IMR-90 (cell line): Measurements from ENCODE around the gene PABPC1L. TPM values are rescaled to one million over a fixed set of nuclear protein-coding genes. Genes with fewer than 3 reads are reported as not detected.

Experiments
- ATAC-seq: fragments of 200-7000 bp; cut with Tn5 transposase; 2 replicates; pipeline ENCODE4 v1.9.1; 2020; ENCODE audit warnings: low read depth, mild to moderate bottlenecking, moderate library complexity
- BruUV-seq: library from RNA; stranded (reverse); fragments of 400-500 nt; replicated peaks from 2 replicates; lab custom pipeline; 2021; lab: Mats Ljungman, UMichigan
- CTCF ChIA-PET: fragments of 300-600 bp; formaldehyde crosslinking; extraction: SDS; loops from one replicate; lab custom pipeline; 2021; ENCODE audit warnings: antibody characterized with exemption; lab: Yijun Ruan, JAX
- POLR2A ChIA-PET: fragments of 300-600 bp; sonication (Branson Sonifier 250); formaldehyde crosslinking; loops from one replicate; lab custom pipeline; 2022; ENCODE audit warnings: antibody characterized with exemption; ENCODE audit not compliant: unreplicated experiment; lab: Charles Lee
- DNase-seq: peaks from one replicate; pipeline ENCODE4 v3.0.0; 2013
- H2AFZ ChIP-seq: replicated peaks from 2 replicates; pipeline ENCODE3; 2013; ENCODE audit warnings: low read length, mild to moderate bottlenecking; ENCODE audit not compliant: poor library complexity
- H2AK5ac ChIP-seq: 2 replicates; pipeline ENCODE4 v1.6.1; 2013; ENCODE audit warnings: low read depth, low read length, inconsistent platforms
- H2AK9ac ChIP-seq: replicated peaks from 2 replicates; pipeline ENCODE3; 2013; ENCODE audit warnings: mild to moderate bottlenecking, low read depth, low read length, moderate library complexity; ENCODE audit not compliant: poor library complexity
- H2BK120ac ChIP-seq: 2 replicates; pipeline ENCODE4 v1.6.1; 2013; ENCODE audit warnings: low read depth, low read length, inconsistent platforms
- H2BK15ac ChIP-seq: 3 replicates; pipeline ENCODE4 v1.6.1; 2013; ENCODE audit warnings: low read depth, low read length, inconsistent platforms
- H2BK20ac ChIP-seq: 2 replicates; pipeline ENCODE4 v1.6.1; 2013; ENCODE audit warnings: low read depth, mild to moderate bottlenecking, inconsistent platforms, low read length, moderate library complexity
- H2BK5ac ChIP-seq: 2 replicates; pipeline ENCODE4 v1.6.1; 2013; ENCODE audit warnings: mild to moderate bottlenecking, low read depth, low read length, inconsistent platforms; ENCODE audit not compliant: poor library complexity, severe bottlenecking
- H3K14ac ChIP-seq: replicated peaks from 2 replicates; pipeline ENCODE4 v1.6.1; 2013; ENCODE audit warnings: low read depth, low read length, inconsistent platforms
- H3K18ac ChIP-seq: 2 replicates; pipeline ENCODE4 v1.6.1; 2013; ENCODE audit warnings: low read depth, low read length, control low read depth
- H3K23ac ChIP-seq: 2 replicates; pipeline ENCODE4 v1.6.1; 2013; ENCODE audit warnings: low read depth, low read length, inconsistent platforms
- H3K27ac ChIP-seq: 2 replicates; pipeline ENCODE4 v1.5.1; 2013; ENCODE audit warnings: mild to moderate bottlenecking, control low read depth, low read length; ENCODE audit not compliant: insufficient read depth
- H3K27me3 ChIP-seq: 2 replicates; pipeline ENCODE4 v1.6.1; 2013; ENCODE audit warnings: low read length; ENCODE audit not compliant: control insufficient read depth, insufficient read depth
- H3K36me3 ChIP-seq: 2 replicates; pipeline ENCODE4 v1.6.1; 2013; ENCODE audit warnings: low read length, mixed read lengths; ENCODE audit not compliant: control insufficient read depth, insufficient read depth
- H3K4ac ChIP-seq: 2 replicates; pipeline ENCODE4 v1.6.1; 2013; ENCODE audit warnings: low read depth, low read length, inconsistent platforms
- H3K4me1 ChIP-seq: 2 replicates; pipeline ENCODE4 v1.6.1; 2013; ENCODE audit warnings: low read length, mixed read lengths; ENCODE audit not compliant: control insufficient read depth, insufficient read depth
- H3K4me2 ChIP-seq: 2 replicates; pipeline ENCODE4 v1.6.1; 2013; ENCODE audit warnings: low read depth, mild to moderate bottlenecking, control low read depth, low read length, moderate library complexity
- H3K4me3 ChIP-seq: 2 replicates; pipeline ENCODE4 v1.5.1; 2013; ENCODE audit warnings: low read depth, mild to moderate bottlenecking, control low read depth, low read length, moderate library complexity; ENCODE audit not compliant: insufficient read depth
- H3K56ac ChIP-seq: 2 replicates; pipeline ENCODE4 v1.6.1; 2013; ENCODE audit warnings: low read length, inconsistent platforms; ENCODE audit not compliant: insufficient read depth; ENCODE audit errors: extremely low read depth
- H3K79me1 ChIP-seq, 2 experiments: 2 replicates each; pipeline ENCODE4 v1.6.1; 2013; ENCODE audit warnings: low read length in 2 of 2, inconsistent platforms in 1 of 2, low read depth in 1 of 2
- H3K9ac ChIP-seq: 2 replicates; pipeline ENCODE4 v1.6.1; 2013; ENCODE audit warnings: low read depth, low read length, control low read depth
- H3K9me1 ChIP-seq: 2 replicates; pipeline ENCODE4 v1.6.1; 2013; ENCODE audit warnings: low read length, inconsistent platforms; ENCODE audit not compliant: insufficient read depth
- H3K9me3 ChIP-seq: 2 replicates; pipeline ENCODE4 v1.6.1; 2013; ENCODE audit warnings: low read length; ENCODE audit not compliant: control insufficient read depth, insufficient read depth
- H4K20me1 ChIP-seq: 2 replicates; pipeline ENCODE4 v1.6.1; 2013; ENCODE audit warnings: low read length, inconsistent platforms; ENCODE audit not compliant: insufficient read depth
- H4K5ac ChIP-seq: 2 replicates; pipeline ENCODE4 v1.6.1; 2013; ENCODE audit warnings: mild to moderate bottlenecking, low read depth, low read length, control low read depth
- H4K8ac ChIP-seq, 2 experiments: 2 replicates each; pipeline ENCODE4 v1.6.1; 2013; ENCODE audit warnings: low read depth in 2 of 2, low read length in 2 of 2, control low read depth in 1 of 2, inconsistent platforms in 1 of 2
- H4K91ac ChIP-seq: 2 replicates; pipeline ENCODE4 v1.6.1; 2013; ENCODE audit warnings: low read depth, low read length, inconsistent platforms; ENCODE audit not compliant: insufficient read depth
- BHLHE40 ChIP-seq: fragments of 150-350 bp; IDR thresholded peaks from 2 replicates; pipeline ENCODE4 v1.6.1; 2016; ENCODE audit warnings: mild to moderate bottlenecking, low read depth, low read length
- CEBPB ChIP-seq: IDR thresholded peaks from 2 replicates; pipeline ENCODE4 v1.6.1; 2012; ENCODE audit warnings: low read depth, low read length, improper control_type of control experiment
- CHD1 ChIP-seq: IDR thresholded peaks from 2 replicates; pipeline ENCODE4 v1.6.1; 2012; ENCODE audit warnings: low read depth, low read length, improper control_type of control experiment
- CTCF ChIP-seq: conservative IDR thresholded peaks from 2 replicates; pipeline ENCODE4 v1.5.1; 2012; ENCODE audit warnings: mild to moderate bottlenecking, low read depth, low read length, improper control_type of control experiment
- ELK1 ChIP-seq: fragments of 150-350 bp; IDR thresholded peaks from 2 replicates; pipeline ENCODE4 v1.6.1; 2016; ENCODE audit warnings: low read depth, mild to moderate bottlenecking, low read length, moderate library complexity, borderline replicate concordance
- FOS ChIP-seq: fragments of 150-350 bp; IDR thresholded peaks from 2 replicates; pipeline ENCODE4 v1.6.1; 2016; ENCODE audit warnings: low read depth, low read length
- MAFK ChIP-seq: IDR thresholded peaks from 2 replicates; pipeline ENCODE4 v1.6.1; 2012; ENCODE audit warnings: low read depth, low read length, improper control_type of control experiment
- MAZ ChIP-seq: IDR thresholded peaks from 2 replicates; pipeline ENCODE4 v1.6.1; 2012; ENCODE audit warnings: low read depth, mild to moderate bottlenecking, low read length, improper control_type of control experiment, moderate library complexity, borderline replicate concordance
- MXI1 ChIP-seq: IDR thresholded peaks from 2 replicates; pipeline ENCODE4 v1.6.1; 2012; ENCODE audit warnings: low read depth, mild to moderate bottlenecking, low read length, moderate library complexity, borderline replicate concordance
- NFE2L2 ChIP-seq: fragments of 150-350 bp; IDR thresholded peaks from 2 replicates; pipeline ENCODE4 v1.6.1; 2016; ENCODE audit warnings: low read depth, mild to moderate bottlenecking, low read length
- POLR2A ChIP-seq: IDR thresholded peaks from 2 replicates; pipeline ENCODE4 v1.6.1; 2012; ENCODE audit warnings: mild to moderate bottlenecking, low read depth, low read length
- RAD21 ChIP-seq: IDR thresholded peaks from 2 replicates; pipeline ENCODE4 v1.6.1; 2012; ENCODE audit warnings: low read length, improper control_type of control experiment
- RCOR1 ChIP-seq: IDR thresholded peaks from 2 replicates; pipeline ENCODE4 v1.6.1; 2012; ENCODE audit warnings: mild to moderate bottlenecking, low read length, improper control_type of control experiment; ENCODE audit not compliant: insufficient replicate concordance
- RFX5 ChIP-seq: IDR thresholded peaks from 2 replicates; pipeline ENCODE4 v1.8.0; 2012; ENCODE audit warnings: low read depth, mild to moderate bottlenecking, low read length, moderate library complexity
- SMC3 ChIP-seq: fragments of 150-350 bp; IDR thresholded peaks from 2 replicates; pipeline ENCODE4 v1.6.1; 2016; ENCODE audit warnings: low read depth, mild to moderate bottlenecking, antibody characterized with exemption, low read length, moderate library complexity
- USF2 ChIP-seq: fragments of 150-350 bp; IDR thresholded peaks from 2 replicates; pipeline ENCODE4 v1.6.1; 2017; ENCODE audit warnings: mild to moderate bottlenecking, antibody characterized with exemption, low read length, low read depth
- WGBS, 2 experiments: methylation state at CpG; one replicate each; pipeline versions ENCODE4 v1.1.5 to v1.1.7; 2013; ENCODE audit warnings: missing lambda C conversion rate in 2 of 2; ENCODE audit not compliant: insufficient read length in 1 of 2; ENCODE audit errors: extremely low coverage in 2 of 2; 5-methylcytosine and 5-hydroxymethylcytosine counted together
- dilution Hi-C: fragments of 300-500 bp; cut with HindIII; formaldehyde crosslinking; loops from one replicate; pipeline ENCODE4 v1.14.3; 2018; ENCODE audit warnings: low sequenced_read_pairs; ENCODE audit not compliant: unreplicated experiment
- in situ Hi-C: fragments of 300-500 bp; cut with MboI; formaldehyde crosslinking; loops from 3 replicates; pipeline ENCODE4 v1.14.3; 2019; ENCODE audit warnings: low sequenced_read_pairs, inconsistent platforms, mixed read lengths
- intact Hi-C: fragments of 100-400 bp; cut with micrococcal nuclease; formaldehyde crosslinking; loops from 2 replicates; pipeline ENCODE4 v1.10.0; 2022
- polyA plus RNA-seq, 3 experiments: library from polyadenylated mRNA; depleted of rRNA; stranded (reverse); fragments of >200 nt; gene quantifications; 2 replicates each; pipeline ENCODE4 v1.2.3, GENCODE V29; 2012; ENCODE audit warnings: low replicate concordance in 1 of 3
- total RNA-seq: library from RNA; depleted of rRNA; stranded (reverse); fragments of >200 nt; gene quantifications from 2 replicates; pipeline ENCODE4 v1.2.3, GENCODE V29; 2012

Gene PABPC1L
- total and polyA plus RNA-seq, 2 of the 4 experiments (the other 2 are of a cell fraction), result 6.1 to 82.4 TPM

DNA sequence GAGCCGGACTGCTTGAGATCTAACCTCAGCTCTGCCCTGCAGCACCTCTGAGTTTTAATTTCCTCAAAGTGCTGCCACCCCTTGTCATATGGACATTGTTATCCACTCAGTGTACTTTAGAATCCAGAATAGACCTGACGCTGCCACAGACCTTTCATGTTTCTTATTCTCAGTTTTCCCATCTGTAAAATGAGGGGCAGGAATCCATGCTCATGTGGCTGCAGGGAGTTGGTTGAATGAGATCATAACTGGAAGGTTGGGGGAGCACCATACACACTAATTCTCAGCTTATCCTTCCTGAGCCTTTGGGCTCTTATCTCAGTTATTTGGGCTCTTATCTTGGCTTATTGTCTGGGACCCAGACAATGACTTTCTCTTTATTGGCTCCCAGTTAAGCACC is 2.3 kb downstream of the PABPC1L start:
- Histone ChIP-seq H3K4ac (no peak overlapping the region), H3K79me1 (peaks cover 12 to 16% of the 10 kb centered on the region in 2 experiments), H2BK20ac (no peak overlapping the region), H4K8ac (no peak overlapping the region), H3K27ac (no peak overlapping the region), H3K23ac (no peak overlapping the region), H3K18ac (no peak overlapping the region), H4K91ac (no peak overlapping the region), H2AK5ac (no peak overlapping the region), H3K9me3 (no peaks in the 10 kb centered on the region), H2BK15ac (no peak overlapping the region), H3K9ac (no peak overlapping the region), H3K4me1 (peaks cover 4% of the 10 kb centered on the region), H2BK5ac (no peak overlapping the region), H3K4me2 (no peak overlapping the region), H3K27me3 (no peaks in the 10 kb centered on the region), H3K9me1 (peaks cover 12% of the 10 kb centered on the region), H3K14ac (no peak overlapping the region), H3K4me3 (no peak overlapping the region), H2BK120ac (no peak overlapping the region), H4K20me1 (peaks cover 9% of the 10 kb centered on the region; the same call in 1 of the 2 replicates), H4K5ac (no peak overlapping the region), H3K36me3 (peaks cover 24% of the 10 kb centered on the region), H2AFZ (no peak overlapping the region), H2AK9ac (no peak overlapping the region), H3K56ac (no peak overlapping the region)
- dilution Hi-C loops (no loop called here), in situ Hi-C loops (no loop called here), intact Hi-C loops (no loop called here)
- no peak for DNase-seq
- CTCF ChIA-PET, result no interaction called here
- TF ChIP-seq BHLHE40 (no peak), POLR2A (no peak), RCOR1 (no peak), SMC3 (no peak), NFE2L2 (no peak), CEBPB (no peak), CHD1 (no peak), FOS (no peak), MAFK (no peak), RFX5 (no peak), MAZ (no peak), CTCF (no peak), USF2 (no peak), RAD21 (no peak), ELK1 (no peak), MXI1 (no peak)
- ATAC-seq, result no peak
- POLR2A ChIA-PET, result interaction anchor here (0.6 kb wide), 1 partner anchor 78 kb away, joined by 11 read pairs; no protein-coding TSS in a partner anchor
- 100% methylated on average over 1 of the region's 2 CpGs; no CpG with 5 or more reads in 1 of the 2 experiments for WGBS, 2 experiments
- BruUV-seq, result no TSS peak
